Small intestine (tissue), 7 donors: ENCODE results near the gene UBC. TPM values are rescaled to one million over a fixed set of nuclear protein-coding genes. Genes with fewer than 3 reads are reported as not detected.
"Not testable (repeated sequence)": the region's sequence is repeated elsewhere in the genome, so short reads cannot be mapped to it uniquely, and the experiment has no call there.

Experiments
- DNase-seq, 2 donors: peaks; one replicate each; pipeline versions ENCODE4 v3.0.0 to v3.0.0-alpha.2; 2013
- FAIRE-seq: peaks from 2 replicates; lab custom pipeline; 2012; peaks lifted over from hg19 to GRCh38; lab: Jason Lieb, UNC
- H3K27ac ChIP-seq, 3 donors: one replicate each; pipeline ENCODE4 v1.5.1; 2013; ENCODE audit warnings: low read length in 2 of 3, mild to moderate bottlenecking in 2 of 3, control low read depth in 1 of 3, inconsistent platforms in 1 of 3, low read depth in 1 of 3, moderate library complexity in 1 of 3
- H3K27me3 ChIP-seq, 3 donors: one replicate each; pipeline ENCODE4 v1.6.1; 2013; ENCODE audit warnings: low read length in 3 of 3, inconsistent platforms in 1 of 3; ENCODE audit not compliant: control insufficient read depth in 3 of 3, insufficient read depth in 3 of 3
- H3K36me3 ChIP-seq, 3 donors: one replicate each; pipeline ENCODE4 v1.6.1; 2013; ENCODE audit warnings: low read length in 3 of 3, inconsistent platforms in 1 of 3, low read depth in 1 of 3, mild to moderate bottlenecking in 1 of 3, moderate library complexity in 1 of 3; ENCODE audit not compliant: control insufficient read depth in 3 of 3, insufficient read depth in 2 of 3
- H3K4me1 ChIP-seq, 3 donors: one replicate each; pipeline ENCODE4 v1.6.1; 2013; ENCODE audit warnings: low read length in 2 of 3, inconsistent platforms in 1 of 3, low read depth in 1 of 3, mild to moderate bottlenecking in 1 of 3, moderate library complexity in 1 of 3; ENCODE audit not compliant: control insufficient read depth in 3 of 3, insufficient read depth in 2 of 3
- H3K4me3 ChIP-seq, 3 donors: one replicate each; pipeline ENCODE4 v1.5.1; 2013; ENCODE audit warnings: low read length in 3 of 3, control low read depth in 1 of 3, inconsistent platforms in 1 of 3, low read depth in 1 of 3, mild to moderate bottlenecking in 1 of 3, moderate library complexity in 1 of 3
- H3K9me3 ChIP-seq, 2 donors: one replicate each; pipeline ENCODE4 v1.6.1; 2013; ENCODE audit warnings: low read depth in 1 of 2, low read length in 1 of 2; ENCODE audit not compliant: control insufficient read depth in 2 of 2, insufficient read depth in 1 of 2
- WGBS, 3 donors: extraction: QIAGEN DNeasy Blood & Tissue Kit; methylation state at CpG; one replicate each; pipeline ENCODE4 v1.1.7; 2013; 5-methylcytosine and 5-hydroxymethylcytosine counted together
- polyA plus RNA-seq, 4 donors: library from polyadenylated mRNA; stranded (reverse) in 3 of 4; unstranded in 1 of 4; fragments of 200-250 nt in 3 of 4; fragments of 120-200 nt in 1 of 4; gene quantifications; one replicate each; pipeline versions ENCODE4 v1.2.1 to v1.2.3, GENCODE V29; 2013
- donor health status: healthy with polysubstance abuse.
- donor health status: control.
- donor health status: control.
- donor health status: Bipolar disorder and iron deficiency.
- donor health status: healthy.

The UBC gene
- polyA plus RNA-seq, 4 donors: 704 to 1,948 (median 1,166) TPM

DNA sequence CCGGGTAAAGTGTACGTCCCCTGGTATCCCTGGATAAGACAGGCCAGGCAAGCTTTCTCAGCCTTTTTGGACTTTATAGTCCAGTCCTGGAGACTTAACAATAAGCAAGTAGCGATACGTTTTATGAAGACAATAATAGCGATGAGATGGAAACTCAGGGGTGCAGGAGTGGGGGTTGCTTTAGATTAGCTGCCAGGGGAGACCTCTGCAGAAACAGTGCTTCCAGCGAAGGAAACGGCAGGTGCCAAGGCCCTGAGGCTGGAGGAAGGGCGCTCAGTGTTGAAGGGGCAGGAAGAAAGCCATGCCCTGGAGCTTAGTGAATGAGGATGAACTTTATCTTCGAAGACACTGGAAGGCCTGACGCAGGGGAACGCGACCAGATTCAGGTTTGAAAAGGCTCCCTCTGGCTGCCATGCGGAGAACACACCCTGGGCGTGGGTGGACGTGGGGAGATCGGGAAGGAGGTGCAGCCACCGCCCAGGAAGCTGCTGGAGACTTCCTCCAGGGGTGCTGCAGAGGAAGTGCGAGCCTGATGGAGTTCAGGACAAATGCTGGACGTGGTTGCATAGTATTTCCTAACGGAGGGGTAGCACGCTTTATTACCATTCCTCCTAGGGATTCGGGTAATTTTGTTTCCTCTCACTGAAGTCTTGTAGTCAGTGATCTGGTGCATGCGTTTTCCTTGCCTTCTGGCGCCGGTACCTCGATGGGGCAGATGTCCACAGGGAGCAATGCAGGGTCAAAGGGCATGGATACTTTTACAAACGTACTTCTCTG lies 26.1 kb upstream of the UBC start:
- Histone ChIP-seq H3K9me3 (no peaks in the 10 kb centered on the region), H3K4me3 (peak overlapping the region in 2 of 3 donors; percentile 49 to 73), H3K27me3 (no peaks in the 10 kb centered on the region), H3K4me1 (peaks cover 0 to 14% (median 0%) of the 10 kb centered on the region in 3 donors), H3K27ac (peak overlapping the region; percentile 83 to 98 (median 97)), H3K36me3 (peaks cover 0 to 6% (median 0%) of the 10 kb centered on the region in 3 donors)
- FAIRE-seq (no peak), DNase-seq (peak; percentile 94 to 96)
- 3 to 8% (median 5%) methylated on average over 27 of the region's 27 CpGs for WGBS, 3 donors

DNA sequence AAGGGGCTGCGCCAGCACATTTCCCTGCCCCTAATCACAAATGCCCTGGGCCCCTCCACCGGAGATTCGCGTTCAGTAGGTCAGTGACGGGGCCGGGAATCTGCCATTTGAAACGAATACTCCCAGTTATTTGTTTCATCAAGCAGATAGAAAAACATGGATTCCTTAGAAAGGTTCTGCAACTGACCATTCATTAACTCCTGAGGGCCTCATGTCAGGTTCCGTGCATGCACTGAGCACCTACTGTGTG lies 25.6 kb upstream of the UBC start:
- DNase-seq: no peak
- peak overlapping the region in 2 of 3 donors; percentile 49 to 73 for H3K4me3 ChIP-seq
- peaks cover 0 to 14% (median 0%) of the 10 kb centered on the region in 3 donors for H3K4me1 ChIP-seq
- peaks cover 0 to 6% (median 0%) of the 10 kb centered on the region in 3 donors for H3K36me3 ChIP-seq
- 1 to 2% (median 1%) methylated on average over 8 of the region's 8 CpGs for WGBS, 3 donors
- H3K27me3 ChIP-seq: no peaks in the 10 kb centered on the region
- no peak for FAIRE-seq
- peak overlapping the region; percentile 83 to 98 (median 97) for H3K27ac ChIP-seq
- no peaks in the 10 kb centered on the region for H3K9me3 ChIP-seq

GRCh38 chr12:124939421-124940142 lies 25.1 kb upstream of the UBC start:
- 0 to 1% (median 0%) methylated on average over 35 of the region's 35 CpGs for WGBS, 3 donors
- peaks cover 0 to 6% (median 0%) of the 10 kb centered on the region in 3 donors for H3K36me3 ChIP-seq
- DNase-seq (peak; percentile 82 to 91), FAIRE-seq (no peak)
- peak overlapping the region in 2 of 3 donors; percentile 49 to 73 for H3K4me3 ChIP-seq
- no peaks in the 10 kb centered on the region for H3K27me3 ChIP-seq
- H3K27ac ChIP-seq: peak overlapping the region; percentile 83 to 98 (median 97)
- H3K9me3 ChIP-seq: no peaks in the 10 kb centered on the region
- H3K4me1 ChIP-seq: peaks cover 0 to 14% (median 0%) of the 10 kb centered on the region in 3 donors

DNA sequence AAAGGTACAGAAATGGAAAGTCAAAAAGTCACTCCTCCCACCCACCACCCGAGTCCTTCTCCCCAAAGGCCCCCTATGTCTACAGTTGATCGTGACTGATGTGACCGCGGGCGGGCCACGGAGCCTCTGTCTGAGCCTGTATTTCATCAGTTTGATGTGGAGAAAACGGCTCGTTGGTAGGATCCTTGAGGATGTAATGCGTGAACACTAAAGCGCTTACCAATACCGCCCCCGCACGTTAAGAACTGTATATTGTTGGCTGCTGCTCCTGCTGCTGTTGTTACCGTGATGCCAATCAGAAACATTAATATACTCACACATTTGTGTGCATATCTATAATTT lies 24.6 kb upstream of the UBC start:
- Histone ChIP-seq H3K4me1 (peaks cover 0 to 14% (median 0%) of the 10 kb centered on the region in 3 donors), H3K27ac (peak overlapping the region; percentile 83 to 98 (median 97)), H3K36me3 (peaks cover 0 to 3% (median 0%) of the 10 kb centered on the region in 3 donors), H3K27me3 (no peaks in the 10 kb centered on the region), H3K9me3 (no peaks in the 10 kb centered on the region), H3K4me3 (peak overlapping the region in 2 of 3 donors; percentile 49 to 73)
- DNase-seq: peak; percentile 79 to 80
- no peak for FAIRE-seq
- WGBS, 3 donors: 0% methylated on average over 14 of the region's 14 CpGs

- H3K27ac ChIP-seq: peak overlapping the region; percentile 32 to 98 (median 83)
- WGBS, 3 donors: 3 to 6% (median 4%) methylated on average over 6 of the region's 6 CpGs
- H3K4me1 ChIP-seq: peaks cover 0 to 14% (median 0%) of the 10 kb centered on the region in 3 donors
- no peaks in the 10 kb centered on the region for H3K27me3 ChIP-seq
- no peak for FAIRE-seq
- H3K4me3 ChIP-seq: peak overlapping the region in 1 of 3 donors; percentile 73
- H3K36me3 ChIP-seq: peaks cover 0 to 3% (median 0%) of the 10 kb centered on the region in 3 donors
- DNase-seq: peak; percentile 36 to 49
- H3K9me3 ChIP-seq: no peaks in the 10 kb centered on the region
Observed at GRCh38 chr12:124938587-124938986, 24.1 kb upstream of the UBC start.

GRCh38 chr12:124938108-124938507 lies 23.7 kb upstream of the UBC start:
- 37 to 55% (median 43%) methylated on average over 5 of the region's 5 CpGs for WGBS, 3 donors
- Histone ChIP-seq H3K36me3 (no peaks in the 10 kb centered on the region), H3K9me3 (no peaks in the 10 kb centered on the region), H3K4me3 (no peak overlapping the region), H3K4me1 (peaks cover 0 to 14% (median 0%) of the 10 kb centered on the region in 3 donors), H3K27me3 (no peaks in the 10 kb centered on the region), H3K27ac (no peak overlapping the region)
- FAIRE-seq (no peak), DNase-seq (no peak)

DNA sequence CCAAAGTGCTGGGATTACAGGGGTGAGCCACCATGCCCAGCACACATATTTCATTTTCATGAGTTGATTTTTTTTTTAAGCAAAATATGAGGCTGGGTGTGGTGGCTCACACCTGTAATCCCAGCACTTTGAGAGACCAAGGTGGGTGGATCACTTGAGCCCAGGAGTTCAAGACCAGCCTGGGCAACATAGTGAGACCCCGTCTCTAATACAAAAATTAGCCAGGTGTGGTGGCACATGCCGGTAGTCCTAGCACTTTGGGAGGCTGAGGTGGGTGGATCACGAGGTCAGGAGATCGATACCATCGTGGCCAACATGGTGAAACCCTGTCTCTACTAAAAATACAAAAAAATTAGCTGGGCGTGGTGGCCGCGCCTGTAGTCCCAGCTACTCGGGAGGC lies 17.1 kb upstream of the UBC start:
- DNase-seq, H3K36me3 ChIP-seq, H3K9me3 ChIP-seq, H3K4me3 ChIP-seq, H3K27me3 ChIP-seq, H3K27ac ChIP-seq, FAIRE-seq, H3K4me1 ChIP-seq: not testable (repeated sequence)
- 85 to 92% (median 90%) methylated on average over 9 of the region's 9 CpGs for WGBS, 3 donors

- Histone ChIP-seq H3K36me3 (no peaks in the 10 kb centered on the region), H3K27ac (no peak overlapping the region), H3K4me1 (peaks cover 0 to 6% (median 0%) of the 10 kb centered on the region in 3 donors), H3K9me3 (no peaks in the 10 kb centered on the region), H3K27me3 (no peaks in the 10 kb centered on the region), H3K4me3 (no peak overlapping the region)
- FAIRE-seq: no peak
- DNase-seq: no peak
Observed at GRCh38 chr12:124930586-124930985, 16.1 kb upstream of the UBC start.
